ENCODE data around the gene DRC1.

The DRC1 gene

GRCh38 chr2:26495705-26496297 lies 94.1 kb downstream of the DRC1 start:
- no peak for DNase-seq

- no peak for DNase-seq
Measured at GRCh38 chr2:26500406-26500805, 98.7 kb downstream of the DRC1 start.

- DNase-seq, result peak; percentile 83
Measured at GRCh38 chr2:26503231-26503880, 101.6 kb downstream of the DRC1 start.

- no peak for DNase-seq
Measured at GRCh38 chr2:26504002-26504401, 102.3 kb downstream of the DRC1 start.

GRCh38 chr2:26506279-26506678 lies 104.6 kb downstream of the DRC1 start:
- DNase-seq, result no peak

Measured in NCI-H1694 (cell line).